Colonic mucosa (tissue), 4 donors: ENCODE results near the gene AIF1. TPM values are rescaled to one million over a fixed set of nuclear protein-coding genes. Genes with fewer than 3 reads are reported as not detected.

Experiments used
- DNase-seq: peaks from one replicate; pipeline ENCODE4 v3.0.0-alpha.2; 2020
- H3K27ac ChIP-seq: fragments of 200-600 bp; one replicate; pipeline ENCODE4 v1.8.0; 2021
- H3K27me3 ChIP-seq: fragments of 200-600 bp; one replicate; pipeline ENCODE4 v1.8.0; 2021
- H3K36me3 ChIP-seq: fragments of 200-600 bp; one replicate; pipeline ENCODE4 v1.8.0; 2021
- H3K4me1 ChIP-seq: fragments of 200-600 bp; one replicate; pipeline ENCODE4 v1.8.0; 2021; ENCODE audit warnings: mild to moderate bottlenecking
- H3K4me3 ChIP-seq: fragments of 200-600 bp; one replicate; pipeline ENCODE4 v1.8.0; 2021
- H3K9ac ChIP-seq, 2 donors: one replicate each; pipeline ENCODE4 v1.7.0; 2013; ENCODE audit warnings: control low read depth in 2 of 2, low read depth in 2 of 2, low read length in 2 of 2
- H3K9me3 ChIP-seq: fragments of 200-600 bp; one replicate; pipeline ENCODE4 v1.8.0; 2021
- CTCF ChIP-seq: fragments of 200-600 bp; IDR thresholded peaks from one replicate; pipeline ENCODE4 v1.8.0; 2022; ENCODE audit warnings: antibody characterized with exemption, mild to moderate bottlenecking
- intact Hi-C: fragments of 100-400 bp; cut with DNase I; formaldehyde crosslinking; loops from one replicate; pipeline ENCODE4 v1.14.1; 2022
- total RNA-seq, 2 donors: library from RNA; stranded (reverse); fragmentation: NEBNext Ultra II Directional in 1 of 2; extraction: Animal tissue kit (Norgen Biotek cat#: 25700) in 1 of 2; gene quantifications; one replicate each; pipeline ENCODE4 v1.2.1, GENCODE V29; 2021
- donor health status: healthy.
- donor health status: DM: no; HTN: no; CAD: no.
- donor health status: DM: no; HTN: no; CAD: no.

Gene AIF1
- total RNA-seq, 2 donors from 2014 or later, result 5.0 to 20.7 TPM

GRCh38 chr6:31639043-31639442 lies 24.0 kb downstream of the AIF1 start:
- Histone ChIP-seq H3K27ac (no peak overlapping the region), H3K36me3 (peaks cover 33% of the 10 kb centered on the region), H3K4me1 (no peaks in the 10 kb centered on the region), H3K4me3 (no peak overlapping the region), H3K27me3 (no peaks in the 10 kb centered on the region), H3K9ac (no peak overlapping the region), H3K9me3 (no peaks in the 10 kb centered on the region)
- DNase-seq, result no peak
- intact Hi-C loops, result no loop called here
- TF ChIP-seq CTCF, result no peak

GRCh38 chr6:31639449-31639861 lies 24.4 kb downstream of the AIF1 start:
- intact Hi-C loops, result no loop called here
- H3K36me3 ChIP-seq, result peaks cover 33% of the 10 kb centered on the region
- H3K4me1 ChIP-seq, result no peaks in the 10 kb centered on the region
- H3K27ac ChIP-seq, result no peak overlapping the region
- no peak for DNase-seq
- H3K9ac ChIP-seq, result no peak overlapping the region
- H3K9me3 ChIP-seq, result no peaks in the 10 kb centered on the region
- TF ChIP-seq CTCF, result no peak
- H3K4me3 ChIP-seq, result no peak overlapping the region
- H3K27me3 ChIP-seq, result no peaks in the 10 kb centered on the region

- Histone ChIP-seq H3K27me3 (no peaks in the 10 kb centered on the region), H3K9ac (no peak overlapping the region), H3K36me3 (peaks cover 33% of the 10 kb centered on the region), H3K4me1 (no peaks in the 10 kb centered on the region), H3K27ac (no peak overlapping the region), H3K9me3 (no peaks in the 10 kb centered on the region), H3K4me3 (no peak overlapping the region)
- no peak for TF ChIP-seq CTCF
- DNase-seq, result no peak
- intact Hi-C loops, result no loop called here
These were observed 25.6 kb downstream of the AIF1 start for GRCh38 chr6:31640612-31641011.

GRCh38 chr6:31641370-31641769 lies 26.3 kb downstream of the AIF1 start:
- no peaks in the 10 kb centered on the region for H3K4me1 ChIP-seq
- no peaks in the 10 kb centered on the region for H3K9me3 ChIP-seq
- H3K4me3 ChIP-seq, result no peak overlapping the region
- no peak overlapping the region for H3K27ac ChIP-seq
- H3K36me3 ChIP-seq, result peaks cover 33% of the 10 kb centered on the region
- no peaks in the 10 kb centered on the region for H3K27me3 ChIP-seq
- no peak for DNase-seq
- intact Hi-C loops, result no loop called here
- no peak for TF ChIP-seq CTCF
- H3K9ac ChIP-seq, result no peak overlapping the region

GRCh38 chr6:31642798-31643570 lies 27.9 kb downstream of the AIF1 start:
- DNase-seq, result no peak
- intact Hi-C loops, result no loop called here
- TF ChIP-seq CTCF, result no peak

More at GRCh38 chr6:31642798-31643570, 27.9 kb downstream of the AIF1 start:
- H3K4me1 ChIP-seq, result no peaks in the 10 kb centered on the region
- no peaks in the 10 kb centered on the region for H3K9me3 ChIP-seq
- H3K9ac ChIP-seq, result no peak overlapping the region
- no peaks in the 10 kb centered on the region for H3K27me3 ChIP-seq
- peaks cover 33% of the 10 kb centered on the region for H3K36me3 ChIP-seq
- H3K27ac ChIP-seq, result no peak overlapping the region
- no peak overlapping the region for H3K4me3 ChIP-seq
